Testis (tissue), 2 donors: ENCODE data around the gene CTAGE6.
"Not testable (repeated sequence)": the region's sequence is repeated elsewhere in the genome, so short reads cannot be mapped to it uniquely, and the experiment has no call there.

Source experiments
- CTCF ChIP-seq, 3 experiments: fragments of 450-650 bp in 2 of 3; fragments of 200-600 bp in 1 of 3; sonication (generic) in 1 of 3; IDR thresholded peaks; one replicate each; pipeline ENCODE4 v1.5.1; 2016 to 2019; ENCODE audit warnings: antibody characterized with exemption in 3 of 3, mild to moderate bottlenecking in 2 of 3, moderate library complexity in 1 of 3
- POLR2A ChIP-seq: fragments of 450-650 bp; IDR thresholded peaks from one replicate; pipeline ENCODE4 v1.6.1; 2017; ENCODE audit warnings: antibody characterized with exemption, mild to moderate bottlenecking, moderate library complexity

- TF ChIP-seq CTCF (IDR thresholded peaks at IDR 0.05); POLR2A: not testable (repeated sequence)
Measured at GRCh38 chr7:143797896-143798290, 40.4 kb upstream of the CTAGE6 start.
